Measurements from ENCODE around the gene LTB4R2. TPM values are rescaled to one million over a fixed set of nuclear protein-coding genes. Genes with fewer than 3 reads are reported as not detected.

Gene LTB4R2, protein sequence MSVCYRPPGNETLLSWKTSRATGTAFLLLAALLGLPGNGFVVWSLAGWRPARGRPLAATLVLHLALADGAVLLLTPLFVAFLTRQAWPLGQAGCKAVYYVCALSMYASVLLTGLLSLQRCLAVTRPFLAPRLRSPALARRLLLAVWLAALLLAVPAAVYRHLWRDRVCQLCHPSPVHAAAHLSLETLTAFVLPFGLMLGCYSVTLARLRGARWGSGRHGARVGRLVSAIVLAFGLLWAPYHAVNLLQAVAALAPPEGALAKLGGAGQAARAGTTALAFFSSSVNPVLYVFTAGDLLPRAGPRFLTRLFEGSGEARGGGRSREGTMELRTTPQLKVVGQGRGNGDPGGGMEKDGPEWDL
- 10 to 100 TPM; 19.5 to 27.3 TPM for total RNA-seq

DNA sequence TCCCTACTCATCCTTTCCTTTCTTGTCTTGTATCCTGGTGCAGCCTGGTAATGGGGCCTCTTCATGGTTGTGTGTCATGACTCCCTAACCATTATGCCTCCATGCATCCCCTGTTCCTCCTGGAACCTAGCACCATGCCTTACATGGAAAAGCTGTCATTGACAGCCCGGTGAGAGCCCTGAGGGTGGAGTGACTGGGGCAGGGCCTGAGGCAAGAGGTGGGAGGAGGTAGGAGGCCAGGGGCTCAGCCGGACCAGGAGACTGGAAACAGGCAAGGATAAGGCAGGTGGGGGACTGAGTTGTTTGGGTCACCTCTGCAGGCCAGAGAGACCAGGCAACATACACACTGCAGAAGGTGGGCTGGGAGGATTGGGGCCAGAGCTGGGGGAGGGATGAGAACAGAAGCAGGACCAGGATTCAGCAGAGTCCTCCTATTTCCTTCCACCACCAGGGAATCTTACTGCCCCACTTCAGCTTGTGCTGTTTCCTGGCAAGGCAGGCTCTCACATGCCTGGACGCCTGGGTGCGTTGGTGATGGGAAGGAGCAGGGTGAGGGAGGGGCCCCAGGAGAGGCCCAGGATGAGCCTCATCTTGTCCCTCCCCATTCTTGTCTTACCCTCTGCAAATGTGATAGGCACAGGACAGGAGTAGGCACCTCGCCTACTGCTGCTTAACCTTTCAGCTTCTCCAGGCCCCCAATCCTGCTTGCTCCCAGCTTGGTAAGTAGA, at the start of gene LTB4R2:
Gene LTB4R2, plus strand, starts transcription at position 603 of the 727 bp plus-strand sequence. CDS start 525 bp downstream, outside the sequence.
- Histone ChIP-seq H3K27ac (peak within 1 kb of the TSS; percentile 73 to 83), H3K4me3 (peak within 1 kb of the TSS; percentile 34 to 39), H3K27me3 (replicated peaks; ENCODE audit: insufficient read depth) (no peaks in the 10 kb centered on the region), H3K9me3 (no peaks in the 10 kb centered on the region), H3K36me3 (peaks cover 0 to 6% of the 10 kb centered on the region in 2 donors), H3K4me1 (replicated peaks) (peaks cover 8% of the 10 kb centered on the region)
- TF ChIP-seq, protein P1, sequence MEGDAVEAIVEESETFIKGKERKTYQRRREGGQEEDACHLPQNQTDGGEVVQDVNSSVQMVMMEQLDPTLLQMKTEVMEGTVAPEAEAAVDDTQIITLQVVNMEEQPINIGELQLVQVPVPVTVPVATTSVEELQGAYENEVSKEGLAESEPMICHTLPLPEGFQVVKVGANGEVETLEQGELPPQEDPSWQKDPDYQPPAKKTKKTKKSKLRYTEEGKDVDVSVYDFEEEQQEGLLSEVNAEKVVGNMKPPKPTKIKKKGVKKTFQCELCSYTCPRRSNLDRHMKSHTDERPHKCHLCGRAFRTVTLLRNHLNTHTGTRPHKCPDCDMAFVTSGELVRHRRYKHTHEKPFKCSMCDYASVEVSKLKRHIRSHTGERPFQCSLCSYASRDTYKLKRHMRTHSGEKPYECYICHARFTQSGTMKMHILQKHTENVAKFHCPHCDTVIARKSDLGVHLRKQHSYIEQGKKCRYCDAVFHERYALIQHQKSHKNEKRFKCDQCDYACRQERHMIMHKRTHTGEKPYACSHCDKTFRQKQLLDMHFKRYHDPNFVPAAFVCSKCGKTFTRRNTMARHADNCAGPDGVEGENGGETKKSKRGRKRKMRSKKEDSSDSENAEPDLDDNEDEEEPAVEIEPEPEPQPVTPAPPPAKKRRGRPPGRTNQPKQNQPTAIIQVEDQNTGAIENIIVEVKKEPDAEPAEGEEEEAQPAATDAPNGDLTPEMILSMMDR (IDR thresholded peaks at IDR 0.05) = peak in 2 of 4 experiments; percentile 13 to 22
- TF ChIP-seq POLR2AphosphoS5 (IDR thresholded peaks at IDR 0.05) (no peak), POLR2A (IDR thresholded peaks at IDR 0.05) (no peak)
- intact Hi-C loops (cut with DNase I) = no loop called here
- DNase-seq (ENCODE audit: low spot score) = peak; percentile 43
- WGBS = 25% methylated on average over 5 of the region's 5 CpGs

DNA sequence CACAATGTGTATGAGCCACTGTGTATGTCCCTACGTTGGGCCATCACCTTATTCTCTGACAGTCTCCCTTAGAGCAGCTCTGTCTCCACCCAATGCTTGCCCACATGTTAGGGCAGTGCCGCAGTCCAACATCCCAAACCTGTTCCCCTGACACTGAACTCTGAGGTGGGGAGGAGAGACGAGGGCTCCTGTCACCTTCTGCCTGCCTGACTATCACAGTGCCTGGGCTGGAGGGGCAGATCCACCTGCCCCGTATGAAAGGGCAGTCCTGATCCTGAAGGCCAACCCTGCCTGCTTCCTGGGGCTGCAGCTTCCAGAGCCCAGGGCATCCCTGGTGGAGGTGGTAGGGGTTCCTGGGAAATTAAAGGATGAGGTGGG, 49.2 kb upstream of the LTB4R2 start:
- DNase-seq (ENCODE audit: low spot score) = no peak
- Histone ChIP-seq H3K36me3 (no peaks in the 10 kb centered on the region), H3K9me3 (no peaks in the 10 kb centered on the region), H3K27me3 (replicated peaks; ENCODE audit: insufficient read depth) (no peaks in the 10 kb centered on the region), H3K4me3 (no peak overlapping the region), H3K4me1 (replicated peaks) (no peaks in the 10 kb centered on the region), H3K27ac (no peak overlapping the region)
- WGBS = 60% methylated on average over 4 of the region's 4 CpGs
- intact Hi-C loops (cut with DNase I) = no loop called here
- TF ChIP-seq POLR2AphosphoS5 (IDR thresholded peaks at IDR 0.05) = no peak
- TF ChIP-seq POLR2A (IDR thresholded peaks at IDR 0.05) = no peak
- TF ChIP-seq, protein P1 (IDR thresholded peaks at IDR 0.05) = no peak

DNA sequence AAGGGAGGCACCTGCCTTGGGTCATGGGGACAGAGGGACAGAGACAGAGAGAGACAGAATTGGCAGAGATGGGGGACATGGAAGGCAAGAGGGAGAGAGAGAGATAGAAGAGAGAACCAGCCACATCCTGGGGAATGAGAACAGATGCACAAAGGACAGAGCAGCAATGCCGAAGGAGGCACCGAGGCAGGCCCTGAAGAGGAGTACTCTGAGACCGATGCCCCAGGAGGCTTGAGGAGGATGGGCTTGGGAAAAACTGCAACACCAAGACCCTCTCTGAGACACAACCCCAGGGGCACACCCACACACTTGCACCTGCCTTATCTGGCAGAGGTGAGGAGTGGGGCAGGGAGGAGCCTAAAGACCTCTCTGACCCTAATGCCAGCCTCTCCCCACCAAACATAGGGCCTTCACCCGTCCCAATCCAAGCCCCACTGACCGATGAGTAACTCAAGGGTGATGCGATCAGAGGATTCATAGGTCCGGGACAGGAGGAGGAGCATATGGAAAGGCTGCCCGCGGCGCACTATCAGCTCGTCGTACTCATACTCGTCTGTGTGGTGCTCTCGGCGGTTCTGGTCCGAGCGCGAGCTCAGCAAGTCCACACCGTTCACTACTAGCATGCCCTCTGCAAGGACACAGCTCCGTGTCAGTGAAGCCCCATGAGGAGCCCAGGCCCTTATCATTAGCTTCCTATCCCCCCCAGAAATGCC, 48.5 kb upstream of the LTB4R2 start:
- DNase-seq (ENCODE audit: low spot score) = no peak
- Histone ChIP-seq H3K27ac (no peak overlapping the region), H3K9me3 (no peaks in the 10 kb centered on the region), H3K4me3 (no peak overlapping the region), H3K27me3 (replicated peaks; ENCODE audit: insufficient read depth) (no peaks in the 10 kb centered on the region), H3K4me1 (replicated peaks) (no peaks in the 10 kb centered on the region), H3K36me3 (peaks cover 0 to 3% of the 10 kb centered on the region in 2 donors)
- intact Hi-C loops (cut with DNase I) = no loop called here
- no peak for TF ChIP-seq POLR2AphosphoS5 (IDR thresholded peaks at IDR 0.05)
- TF ChIP-seq POLR2A (IDR thresholded peaks at IDR 0.05) = no peak
- TF ChIP-seq, protein P1 (IDR thresholded peaks at IDR 0.05) = no peak
- WGBS = 92% methylated on average over 20 of the region's 20 CpGs

DNA sequence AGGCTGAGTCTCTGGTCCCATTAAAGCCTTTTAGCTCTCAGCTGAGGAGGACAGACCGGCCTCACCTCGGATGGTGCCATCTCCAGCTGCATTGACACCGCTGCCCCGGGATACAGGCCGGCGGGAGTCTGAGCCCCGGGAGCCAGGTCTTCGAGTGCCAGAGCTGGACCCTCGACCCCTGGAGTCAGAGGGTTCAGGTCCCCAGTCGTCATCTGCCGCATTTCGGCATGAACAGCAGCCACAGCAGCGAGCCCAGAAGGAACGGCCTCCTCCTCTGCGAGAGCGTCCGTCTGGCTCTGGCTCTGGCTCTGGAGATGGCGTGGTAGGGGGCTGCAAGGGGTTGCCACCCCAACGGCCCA, 48.0 kb upstream of the LTB4R2 start:
- WGBS = 92% methylated on average over 18 of the region's 19 CpGs
- H3K27me3 ChIP-seq (replicated peaks; ENCODE audit: insufficient read depth) = no peaks in the 10 kb centered on the region
- no peak overlapping the region for H3K4me3 ChIP-seq
- peaks cover 0 to 6% of the 10 kb centered on the region in 2 donors for H3K36me3 ChIP-seq
- no peaks in the 10 kb centered on the region for H3K9me3 ChIP-seq
- H3K27ac ChIP-seq = no peak overlapping the region
- H3K4me1 ChIP-seq (replicated peaks) = no peaks in the 10 kb centered on the region
- intact Hi-C loops (cut with DNase I) = no loop called here
- DNase-seq (ENCODE audit: low spot score) = no peak
- no peak for TF ChIP-seq POLR2AphosphoS5 (IDR thresholded peaks at IDR 0.05)
- TF ChIP-seq, protein P1 (IDR thresholded peaks at IDR 0.05) = no peak
- no peak for TF ChIP-seq POLR2A (IDR thresholded peaks at IDR 0.05)

All from prostate gland (tissue), 2 donors.